GM10266 (cell line): ENCODE data around the gene VAV2.

ENCODE experiments used
- DNase-seq: peaks from one replicate; pipeline ENCODE4 v3.0.0; 2012; ENCODE audit errors: extremely low spot score
- CTCF ChIP-seq: IDR thresholded peaks from 2 replicates; pipeline ENCODE4 v1.5.1; 2012; ENCODE audit warnings: mild to moderate bottlenecking, low read depth; ENCODE audit not compliant: control insufficient read depth, insufficient read depth; ENCODE audit errors: missing control alignments

Gene VAV2

GRCh38 chr9:134003237-134003636 lies 11.1 kb upstream of the VAV2 start:
- no peak for DNase-seq
- TF ChIP-seq CTCF, result no peak

- TF ChIP-seq CTCF, result no peak
- no peak for DNase-seq
Observed at GRCh38 chr9:134002796-134003195, 10.7 kb upstream of the VAV2 start.

GRCh38 chr9:133999851-134000265 lies 7.7 kb upstream of the VAV2 start:
- TF ChIP-seq CTCF, result no peak

GRCh38 chr9:133998915-133999595 lies 6.9 kb upstream of the VAV2 start:
- TF ChIP-seq CTCF, result no peak
- DNase-seq, result no peak

More at GRCh38 chr9:133999851-134000265, 7.7 kb upstream of the VAV2 start:
- no peak for DNase-seq

GRCh38 chr9:133997584-133997983 lies 5.5 kb upstream of the VAV2 start:
- DNase-seq, result no peak
- TF ChIP-seq CTCF, result no peak

GRCh38 chr9:133996531-133997520 lies 4.7 kb upstream of the VAV2 start:
- no peak for TF ChIP-seq CTCF
- DNase-seq, result no peak
